K562 (cell line): ENCODE measurements around the gene COL23A1. TPM values are rescaled to one million over a fixed set of nuclear protein-coding genes. Genes with fewer than 3 reads are reported as not detected.

Experiments
- ATAC-seq: fragments of 200-7000 bp; cut with Tn5 transposase; 3 replicates; pipeline ENCODE4 v1.9.1; 2020; ENCODE audit warnings: moderate library complexity
- BruUV-seq: library from RNA; stranded (reverse); fragments of 400-500 nt; replicated peaks from 2 replicates; lab custom pipeline; 2021; lab: Mats Ljungman, UMichigan
- CTCF ChIA-PET: fragments of 300-600 bp; formaldehyde crosslinking; extraction: SDS; loops from one replicate; lab custom pipeline; 2021; ENCODE audit warnings: low intra/inter-chr PET ratio; lab: Yijun Ruan, JAX
- POLR2A ChIA-PET: fragments of 300-600, 350-650 bp; sonication (Branson Sonifier 250); formaldehyde crosslinking; extraction: SDS; loops from one replicate; lab custom pipeline; 2021; ENCODE audit warnings: antibody characterized with exemption, inconsistent platforms; lab: Yijun Ruan, JAX
- DNase-seq, 4 experiments: peaks; one replicate each; pipeline versions ENCODE4 v3.0.0 to v3.0.0-alpha.2; 2011 to 2018; ENCODE audit warnings: low spot score in 3 of 4, mixed read lengths in 3 of 4; ENCODE audit errors: extremely low read depth in 1 of 4
- FAIRE-seq: peaks from 2 replicates; lab custom pipeline; 2011; peaks lifted over from hg19 to GRCh38; lab: Jason Lieb, UNC
- H2AFZ ChIP-seq: 2 replicates; pipeline ENCODE4 v1.6.0; 2011; ENCODE audit warnings: low read depth, low read length, control low read depth, inconsistent platforms
- H3K27ac ChIP-seq: fragments of 200-600 bp; 3 replicates; pipeline ENCODE4 v1.8.0; 2011; ENCODE audit warnings: low read depth, mild to moderate bottlenecking, control low read depth, inconsistent platforms, low read length, moderate library complexity, mixed read lengths; ENCODE audit errors: extremely low read depth
- H3K27me3 ChIP-seq, 2 experiments: fragments of 300-600 bp in 1 of 2; 2 replicates in 1 of 2; 3 replicates in 1 of 2; pipeline versions ENCODE4 v1.6.0 to v1.8.0; 2011; ENCODE audit warnings: inconsistent platforms in 2 of 2, low read length in 2 of 2, mild to moderate bottlenecking in 1 of 2, mixed read lengths in 1 of 2, moderate library complexity in 1 of 2; ENCODE audit not compliant: control insufficient read depth in 2 of 2, insufficient read depth in 2 of 2
- H3K36me3 ChIP-seq: fragments of 300-600 bp; 3 replicates; pipeline ENCODE4 v1.8.0; 2011; ENCODE audit warnings: mild to moderate bottlenecking, low read length, inconsistent platforms; ENCODE audit not compliant: control insufficient read depth, insufficient read depth
- H3K4me1 ChIP-seq, 2 experiments: fragments of 200-600 bp in 1 of 2; replicated peaks in 1 of 2; 2 replicates in 1 of 2; 3 replicates in 1 of 2; pipeline versions ENCODE4 v1.5.1 to v1.8.0; 2011; ENCODE audit warnings: inconsistent platforms in 2 of 2, low read length in 2 of 2, mild to moderate bottlenecking in 1 of 2, mixed read lengths in 1 of 2, moderate library complexity in 1 of 2; ENCODE audit not compliant: control insufficient read depth in 2 of 2, insufficient read depth in 2 of 2
- H3K4me2 ChIP-seq: 2 replicates; pipeline ENCODE4 v1.6.1; 2011; ENCODE audit warnings: low read length, control low read depth, inconsistent platforms, mixed read lengths; ENCODE audit not compliant: insufficient read depth
- H3K4me3 ChIP-seq: fragments of 200-600 bp; sonication (generic), shearing (Covaris generic); 2 replicates; pipeline ENCODE4 v1.5.1; 2016; ENCODE audit warnings: control low read depth, inconsistent platforms
- H3K79me2 ChIP-seq: fragments of 200-600 bp; 3 replicates; pipeline ENCODE4 v1.8.0; 2011; ENCODE audit warnings: low read length, inconsistent platforms; ENCODE audit not compliant: control insufficient read depth, insufficient read depth
- H3K9ac ChIP-seq, 2 experiments: 2 replicates each; pipeline versions ENCODE4 v1.6.0 to v1.6.1; 2011; ENCODE audit warnings: low read depth in 2 of 2, low read length in 2 of 2, control low read depth in 1 of 2, inconsistent platforms in 1 of 2, mild to moderate bottlenecking in 1 of 2, mixed read lengths in 1 of 2; ENCODE audit not compliant: insufficient read depth in 1 of 2
- H3K9me1 ChIP-seq: one replicate; pipeline ENCODE4 v1.6.0; 2011; ENCODE audit warnings: inconsistent platforms, mild to moderate bottlenecking, low read length, moderate library complexity; ENCODE audit not compliant: control insufficient read depth, insufficient read depth
- H3K9me3 ChIP-seq: replicated peaks from 2 replicates; pipeline ENCODE4 v1.5.1; 2011; ENCODE audit warnings: low read depth, low read length, inconsistent platforms; ENCODE audit not compliant: control insufficient read depth, insufficient read depth
- H4K20me1 ChIP-seq: replicated peaks from 2 replicates; pipeline ENCODE4 v1.6.1; 2011; ENCODE audit warnings: low read length, inconsistent platforms, mixed read lengths; ENCODE audit not compliant: control insufficient read depth, insufficient read depth
- BHLHE40 ChIP-seq: IDR thresholded peaks from 2 replicates; pipeline ENCODE4 v1.6.1; 2011; ENCODE audit warnings: low read length, improper control_type of control experiment
- CBFB ChIP-seq: sonication (generic); formaldehyde crosslinking; IDR thresholded peaks from 2 replicates; pipeline ENCODE4 v1.4.0; 2020; ENCODE audit warnings: mild to moderate bottlenecking, missing genetic modification reagents
- CHCHD3 ChIP-seq: fragments of 250-450 bp; sonication (Bioruptor Pico); IDR thresholded peaks from 2 replicates; pipeline ENCODE4 v2.1.2; 2022; ENCODE audit warnings: mild to moderate bottlenecking
- ELF4 ChIP-seq: fragments of 450-650 bp; formaldehyde crosslinking; IDR thresholded peaks from 2 replicates; pipeline ENCODE4 v1.4.0; 2022; ENCODE audit warnings: missing genetic modification characterization
- GATAD2B ChIP-seq: fragments of 450-650 bp; IDR thresholded peaks from 2 replicates; pipeline ENCODE4 v1.6.1; 2017; ENCODE audit warnings: mild to moderate bottlenecking, borderline replicate concordance
- KDM4B ChIP-seq, 2 experiments: fragments of 450-650 bp in 1 of 2; sonication (generic) in 1 of 2; IDR thresholded peaks; 2 replicates each; pipeline ENCODE4 v1.6.1; 2016 to 2017; ENCODE audit warnings: borderline replicate concordance in 2 of 2, antibody characterized with exemption in 1 of 2, low read depth in 1 of 2, mild to moderate bottlenecking in 1 of 2
- MED1 ChIP-seq: sonication (generic); formaldehyde crosslinking; IDR thresholded peaks from 2 replicates; pipeline ENCODE4 v1.8.1; 2023; ENCODE audit warnings: missing genetic modification reagents, borderline replicate concordance
- MTA3 ChIP-seq: fragments of 450-650 bp; formaldehyde crosslinking; IDR thresholded peaks from 2 replicates; pipeline ENCODE4 v1.6.1; 2017; ENCODE audit warnings: mild to moderate bottlenecking, borderline replicate concordance
- MTF1 ChIP-seq: fragments of 250-450 bp; sonication (Bioruptor Pico); IDR thresholded peaks from 2 replicates; pipeline ENCODE4 v1.9.0; 2021; ENCODE audit warnings: moderate library complexity, mild to moderate bottlenecking, inconsistent platforms, borderline replicate concordance
- MYNN ChIP-seq, 2 experiments: sonication (generic); formaldehyde crosslinking in 1 of 2; IDR thresholded peaks; 2 replicates each; pipeline versions ENCODE4 v1.5.0 to v1.6.1; 2016 to 2020; ENCODE audit warnings: antibody characterized with exemption in 1 of 2, missing genetic modification reagents in 1 of 2
- RB1 ChIP-seq: fragments of 450-650 bp; IDR thresholded peaks from 2 replicates; pipeline ENCODE4 v1.6.1; 2017; ENCODE audit warnings: low read depth, mild to moderate bottlenecking
- RFX1 ChIP-seq: fragments of 450-650 bp; IDR thresholded peaks from 2 replicates; pipeline ENCODE4 v1.6.1; 2016; ENCODE audit warnings: mild to moderate bottlenecking, moderate library complexity
- RFX5 ChIP-seq: IDR thresholded peaks from 2 replicates; pipeline ENCODE4 v1.6.1; 2011; ENCODE audit warnings: low read depth, mild to moderate bottlenecking, improper control_type of control experiment, low read length
- SNIP1 ChIP-seq: fragments of 450-650 bp; IDR thresholded peaks from 2 replicates; pipeline ENCODE4 v1.7.1; 2017; ENCODE audit warnings: low read depth, mild to moderate bottlenecking
- SUPT5H ChIP-seq: fragments of 450-650 bp; IDR thresholded peaks from 2 replicates; pipeline ENCODE4 v1.6.1; 2016
- ZBTB1 ChIP-seq: sonication (generic); formaldehyde crosslinking; IDR thresholded peaks from 2 replicates; pipeline ENCODE4 v1.8.1; 2023; ENCODE audit warnings: missing genetic modification reagents, low read depth, mild to moderate bottlenecking, borderline replicate concordance
- WGBS: fragments of 100-300 bp; shearing (Covaris generic); methylation state at CpG from one replicate; pipeline ENCODE4 v1.1.6; 2016; ENCODE audit warnings: low coverage, mixed read lengths; ENCODE audit not compliant: insufficient coverage; ENCODE audit errors: missing lambda C conversion rate; 5-methylcytosine and 5-hydroxymethylcytosine counted together
- in situ Hi-C: fragments of 300-500 bp; cut with MboI; formaldehyde crosslinking; loops from 4 replicates; pipeline ENCODE4 v1.15.0; 2018; ENCODE audit warnings: inconsistent platforms, mixed read lengths
- intact Hi-C: fragments of 100-400 bp; cut with micrococcal nuclease; formaldehyde crosslinking; loops from 2 replicates; pipeline ENCODE4 v1.14.2; 2022
- polyA plus RNA-seq, 8 experiments: library from polyadenylated mRNA; depleted of rRNA in 4 of 8; stranded (reverse) in 5 of 8; unstranded in 3 of 8; fragments of >200 nt; fragmentation: Nextera tagmentation in 2 of 8; fragmentation: Illumina TruSeq in 1 of 8; extraction: Ambion mirVana in 2 of 8; extraction: Trizol in 1 of 8; gene quantifications; 2 replicates each; pipeline versions ENCODE4 v1.2.1 to v1.2.3, GENCODE V29; 2011 to 2014; ENCODE audit warnings: inconsistent platforms in 1 of 8, missing spikeins in 1 of 8
- total RNA-seq, 7 experiments: library from RNA; depleted of rRNA in 6 of 7; stranded (reverse); fragments of >200 nt in 6 of 7; fragmentation: Illumina TruSeq in 2 of 7; extraction: Trizol in 2 of 7; gene quantifications; 2 replicates each; pipeline versions ENCODE4 v1.2.1 to v1.2.3, GENCODE V29; 2011 to 2021; ENCODE audit warnings: low replicate concordance in 1 of 7
- TF ChIP-seq, protein P1 (sequence below): fragments of 250-450 bp; sonication (Bioruptor Pico); IDR thresholded peaks from 2 replicates; pipeline ENCODE4 v1.5.0; 2021; ENCODE audit warnings: mild to moderate bottlenecking, moderate library complexity
- TF ChIP-seq, protein P2 (sequence below): fragments of 450-650 bp; IDR thresholded peaks from 2 replicates; pipeline ENCODE4 v1.6.1; 2016; ENCODE audit warnings: low read depth, mild to moderate bottlenecking, moderate library complexity

The COL23A1 gene
- total and polyA plus RNA-seq, 9 of the 15 experiments (the other 6 are each of a cell fraction or from before 2014, with no cell fraction given) = 0.09 TPM; not detected in 8

GRCh38 chr5:178440181-178440580 lies 150.0 kb downstream of the COL23A1 start:
- no peaks in the 10 kb centered on the region for H3K9me3 ChIP-seq
- CTCF ChIA-PET = no interaction called here
- H3K4me1 ChIP-seq = peaks cover 6 to 15% of the 10 kb centered on the region in 2 experiments
- H3K4me3 ChIP-seq = no peak overlapping the region
- no peak overlapping the region for H3K27ac ChIP-seq
- in situ Hi-C loops = no loop called here
- H3K79me2 ChIP-seq = no peaks in the 10 kb centered on the region
- H3K9ac ChIP-seq = no peak overlapping the region
- H3K36me3 ChIP-seq = no peaks in the 10 kb centered on the region
- H3K9me1 ChIP-seq = no peaks in the 10 kb centered on the region
- WGBS = 71% methylated on average over 7 of the region's 7 CpGs
- DNase-seq (no peak), ATAC-seq (no peak), FAIRE-seq (no peak)
- intact Hi-C loops = no loop called here
- H4K20me1 ChIP-seq = no peaks in the 10 kb centered on the region
- H3K27me3 ChIP-seq = peaks cover 0 to 16% of the 10 kb centered on the region in 2 experiments; a peak in 4 of 5 replicates
- BruUV-seq = no TSS peak
- H2AFZ ChIP-seq = no peak overlapping the region
- H3K4me2 ChIP-seq = no peak overlapping the region
- POLR2A ChIA-PET = interaction anchor here (1.1 kb wide), 1 partner anchor 9 kb away, joined by 4 read pairs; no protein-coding TSS in a partner anchor
- TF ChIP-seq BHLHE40 (no peak), KDM4B (IDR thresholded peaks at IDR 0.05; ENCODE audit: borderline replicate concordance in 2 of 2, low read depth in 1 of 2) (no peak), GATAD2B (no peak), RB1 (no peak), RFX1 (no peak), CBFB (CRISPR knock-in tag) (no peak), ZBTB1 (no peak), MYNN (IDR thresholded peaks at IDR 0.05) (no peak), MYNN (CRISPR knock-in tag; IDR thresholded peaks at IDR 0.05) (no peak), MTF1 (CRISPR knock-in tag) (no peak), CHCHD3 (no peak), SUPT5H (no peak), MED1 (CRISPR knock-in tag) (no peak), RFX5 (no peak), ELF4 (CRISPR knock-in tag) (no peak), MTA3 (no peak), SNIP1 (no peak)
- TF ChIP-seq, protein P1, sequence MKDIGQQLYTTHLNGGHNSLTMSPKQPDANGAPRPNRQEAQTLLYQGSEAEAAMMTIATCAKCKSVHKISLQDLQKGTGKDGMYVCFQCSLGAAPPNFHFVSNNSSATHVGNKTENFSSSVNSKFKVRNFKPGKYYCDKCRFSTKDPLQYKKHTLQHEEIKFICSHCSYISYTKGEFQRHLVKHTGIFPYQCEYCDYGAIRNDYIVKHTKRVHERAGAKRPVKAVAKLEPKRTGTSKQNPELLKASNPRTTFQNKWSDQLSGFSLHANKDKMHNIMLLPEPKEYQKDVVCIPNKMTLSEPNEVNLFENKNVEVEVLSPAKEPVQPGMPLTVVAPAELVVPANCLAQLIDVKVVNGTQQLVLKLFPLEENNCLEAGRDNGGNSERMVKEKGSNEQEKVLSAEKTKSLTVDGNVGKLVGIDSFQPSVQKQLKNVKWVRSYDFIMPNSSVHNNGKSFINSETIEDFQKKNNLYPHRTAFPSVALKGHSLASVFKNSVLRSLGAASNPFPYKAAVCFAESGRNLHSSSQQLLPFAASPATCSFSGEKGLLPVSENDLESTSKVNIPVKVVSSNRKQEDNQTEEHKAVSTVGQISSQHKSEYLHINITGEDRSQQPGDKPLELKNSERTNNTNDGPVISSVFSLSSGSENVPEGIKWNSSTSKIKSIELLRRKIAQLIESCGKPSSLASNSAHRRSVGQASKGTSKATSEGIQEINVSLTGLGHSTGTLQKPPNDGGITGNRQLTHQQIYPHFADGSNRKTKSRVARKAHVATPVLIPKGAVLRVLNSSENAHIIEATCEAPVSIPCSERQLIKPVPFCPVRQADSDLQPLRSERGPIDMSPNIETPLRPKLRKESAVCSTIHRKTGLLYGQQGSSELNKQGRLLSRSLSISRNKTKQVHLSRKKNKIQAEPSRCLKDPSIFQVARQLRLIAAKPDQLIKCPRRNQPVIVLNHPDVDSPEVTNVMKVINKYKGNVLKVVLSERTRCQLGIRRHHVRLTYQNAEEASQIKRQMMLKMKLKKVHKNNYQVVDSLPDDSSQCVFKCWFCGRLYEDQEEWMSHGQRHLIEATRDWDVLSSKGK (CRISPR knock-in tag) = no peak
- TF ChIP-seq, protein P2, sequence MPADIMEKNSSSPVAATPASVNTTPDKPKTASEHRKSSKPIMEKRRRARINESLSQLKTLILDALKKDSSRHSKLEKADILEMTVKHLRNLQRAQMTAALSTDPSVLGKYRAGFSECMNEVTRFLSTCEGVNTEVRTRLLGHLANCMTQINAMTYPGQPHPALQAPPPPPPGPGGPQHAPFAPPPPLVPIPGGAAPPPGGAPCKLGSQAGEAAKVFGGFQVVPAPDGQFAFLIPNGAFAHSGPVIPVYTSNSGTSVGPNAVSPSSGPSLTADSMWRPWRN = no peak
